ENCODE data around the gene UTP18. TPM values are rescaled to one million over a fixed set of nuclear protein-coding genes. Genes with fewer than 3 reads are reported as not detected.

UTP18 gene
- total RNA-seq, 1 experiment from 2014 or later, result 68.8 TPM

- Mint-ChIP-seq H3K4me1 (no peaks in the 10 kb centered on the region), H3K4me3 (no peak overlapping the region), H3K36me3 (peaks cover 69% of the 10 kb centered on the region), H3K27me3 (ENCODE audit: low read depth) (no peaks in the 10 kb centered on the region), H3K9me3 (no peaks in the 10 kb centered on the region), H3K27ac (no peak overlapping the region)
- CTCF ChIA-PET, result no interaction called here
- DNase-seq (ENCODE audit: low spot score) (no peak), ATAC-seq (no peak)
- TF ChIP-seq USF1 (CRISPR knock-in tag; IDR thresholded peaks at IDR 0.05) (no peak), ZNF671 (CRISPR knock-in tag; IDR thresholded peaks at IDR 0.05) (no peak), SMAD3 (CRISPR knock-in tag; IDR thresholded peaks at IDR 0.05; ENCODE audit: borderline replicate concordance) (no peak), ATF2 (CRISPR knock-in tag; IDR thresholded peaks at IDR 0.05; ENCODE audit: borderline replicate concordance, low read depth) (no peak), CBFB (CRISPR knock-in tag; IDR thresholded peaks at IDR 0.05; ENCODE audit: low read depth) (no peak), RORB (CRISPR knock-in tag; IDR thresholded peaks at IDR 0.05) (no peak), ZBTB43 (CRISPR knock-in tag; IDR thresholded peaks at IDR 0.05) (no peak)
- POLR2A ChIA-PET, result no interaction called here
Observed at GRCh38 chr17:51217946-51218345, 42.4 kb upstream of the UTP18 start.

GRCh38 chr17:51221322-51221721 is 39.0 kb upstream of the UTP18 start:
- H3K27me3 Mint-ChIP-seq (ENCODE audit: low read depth), result no peaks in the 10 kb centered on the region
- no peak overlapping the region for H3K4me3 Mint-ChIP-seq
- H3K36me3 Mint-ChIP-seq, result peaks cover 62% of the 10 kb centered on the region
- H3K27ac Mint-ChIP-seq, result no peak overlapping the region
- ATAC-seq, result no peak
- DNase-seq (ENCODE audit: low spot score), result no peak
- CTCF ChIA-PET, result no interaction called here
- no peaks in the 10 kb centered on the region for H3K4me1 Mint-ChIP-seq
- H3K9me3 Mint-ChIP-seq, result no peaks in the 10 kb centered on the region
- POLR2A ChIA-PET, result no interaction called here
- TF ChIP-seq GTF2I (CRISPR knock-in tag; conservative IDR thresholded peaks at IDR 0.05), result no peak
- TF ChIP-seq ZNF121 (CRISPR knock-in tag; IDR thresholded peaks at IDR 0.05), result no peak
- TF ChIP-seq E2F5 (CRISPR knock-in tag; IDR thresholded peaks at IDR 0.05), result no peak
- no peak for TF ChIP-seq ZNF263 (CRISPR knock-in tag; IDR thresholded peaks at IDR 0.05; ENCODE audit: low read depth)
- no peak for TF ChIP-seq AFF4 (CRISPR knock-in tag; IDR thresholded peaks at IDR 0.05; ENCODE audit: borderline replicate concordance)
- TF ChIP-seq ATF6 (CRISPR knock-in tag; IDR thresholded peaks at IDR 0.05), result no peak
- no peak for TF ChIP-seq FOXP1 (CRISPR knock-in tag; IDR thresholded peaks at IDR 0.05; ENCODE audit: borderline replicate concordance)
- no peak for TF ChIP-seq SP1 (CRISPR knock-in tag; conservative IDR thresholded peaks at IDR 0.05)
- TF ChIP-seq NFYB (CRISPR knock-in tag; conservative IDR thresholded peaks at IDR 0.05; ENCODE audit: low read depth), result no peak
- TF ChIP-seq PRDM15 (CRISPR knock-in tag; IDR thresholded peaks at IDR 0.05), result no peak
- no peak for TF ChIP-seq MLX (CRISPR knock-in tag; IDR thresholded peaks at IDR 0.05)
- TF ChIP-seq JAZF1 (CRISPR knock-in tag; IDR thresholded peaks at IDR 0.05), result no peak
- TF ChIP-seq ZSCAN18 (CRISPR knock-in tag; IDR thresholded peaks at IDR 0.05), result no peak
